H1 (cell line): ENCODE results near the gene CLIC3. TPM values are rescaled to one million over a fixed set of nuclear protein-coding genes. Genes with fewer than 3 reads are reported as not detected.

Source experiments
- EZH2 ChIP-seq: fragments of 200-600 bp; sonication (generic); IDR thresholded peaks from 2 replicates; pipeline ENCODE4 v1.7.1; 2012; ENCODE audit warnings: low read depth, mild to moderate bottlenecking, moderate library complexity, low read length, inconsistent platforms; ENCODE audit not compliant: severe bottlenecking
- TAF7 ChIP-seq: optimal IDR thresholded peaks from 2 replicates; pipeline ENCODE3; 2011; ENCODE audit warnings: low read depth, mild to moderate bottlenecking, inconsistent platforms, low read length, moderate library complexity, borderline replicate concordance
- polyA plus RNA-seq, 7 experiments: library from polyadenylated mRNA; depleted of rRNA in 3 of 7; stranded (reverse) in 5 of 7; unstranded in 2 of 7; fragments of >200 nt in 5 of 7; fragments of 200-250 nt in 2 of 7; gene quantifications; 1 replicate in 5 of 7; 2 replicates in 1 of 7; 4 replicates in 1 of 7; pipeline versions ENCODE4 v1.2.1 to v1.2.3, GENCODE V29; 2011 to 2013; ENCODE audit warnings: missing spikeins in 2 of 7, mixed read lengths in 2 of 7
- total RNA-seq: library from RNA; stranded (reverse); fragmentation: NEBNext Ultra II Directional; extraction: Animal tissue kit (Norgen Biotek cat#: 25700); gene quantifications from 2 replicates; pipeline ENCODE4 v1.2.1, GENCODE V29; 2021
- TF ChIP-seq, protein P1 (sequence below), 3 experiments: IDR thresholded peaks; 1 replicate in 2 of 3; 2 replicates in 1 of 3; pipeline versions ENCODE4 v1.5.1 to v1.6.1; 2011; ENCODE audit warnings: low read length in 3 of 3, mild to moderate bottlenecking in 3 of 3, inconsistent platforms in 2 of 3, low read depth in 1 of 3, moderate library complexity in 1 of 3; ENCODE audit not compliant: insufficient read depth in 1 of 3; ENCODE audit errors: control extremely low read depth in 1 of 3
- TF ChIP-seq, protein P2 (sequence below): fragments of 300-600 bp; sonication (generic); IDR thresholded peaks from 2 replicates; pipeline ENCODE4 v1.7.1; 2012; ENCODE audit warnings: low read length, moderate library complexity, mild to moderate bottlenecking, inconsistent platforms; ENCODE audit not compliant: insufficient replicate concordance

Gene CLIC3
- total and polyA plus RNA-seq, 2 of the 8 experiments (the other 6 are each of a cell fraction or from before 2014, with no cell fraction given): 0.12 TPM; not detected in 1

DNA sequence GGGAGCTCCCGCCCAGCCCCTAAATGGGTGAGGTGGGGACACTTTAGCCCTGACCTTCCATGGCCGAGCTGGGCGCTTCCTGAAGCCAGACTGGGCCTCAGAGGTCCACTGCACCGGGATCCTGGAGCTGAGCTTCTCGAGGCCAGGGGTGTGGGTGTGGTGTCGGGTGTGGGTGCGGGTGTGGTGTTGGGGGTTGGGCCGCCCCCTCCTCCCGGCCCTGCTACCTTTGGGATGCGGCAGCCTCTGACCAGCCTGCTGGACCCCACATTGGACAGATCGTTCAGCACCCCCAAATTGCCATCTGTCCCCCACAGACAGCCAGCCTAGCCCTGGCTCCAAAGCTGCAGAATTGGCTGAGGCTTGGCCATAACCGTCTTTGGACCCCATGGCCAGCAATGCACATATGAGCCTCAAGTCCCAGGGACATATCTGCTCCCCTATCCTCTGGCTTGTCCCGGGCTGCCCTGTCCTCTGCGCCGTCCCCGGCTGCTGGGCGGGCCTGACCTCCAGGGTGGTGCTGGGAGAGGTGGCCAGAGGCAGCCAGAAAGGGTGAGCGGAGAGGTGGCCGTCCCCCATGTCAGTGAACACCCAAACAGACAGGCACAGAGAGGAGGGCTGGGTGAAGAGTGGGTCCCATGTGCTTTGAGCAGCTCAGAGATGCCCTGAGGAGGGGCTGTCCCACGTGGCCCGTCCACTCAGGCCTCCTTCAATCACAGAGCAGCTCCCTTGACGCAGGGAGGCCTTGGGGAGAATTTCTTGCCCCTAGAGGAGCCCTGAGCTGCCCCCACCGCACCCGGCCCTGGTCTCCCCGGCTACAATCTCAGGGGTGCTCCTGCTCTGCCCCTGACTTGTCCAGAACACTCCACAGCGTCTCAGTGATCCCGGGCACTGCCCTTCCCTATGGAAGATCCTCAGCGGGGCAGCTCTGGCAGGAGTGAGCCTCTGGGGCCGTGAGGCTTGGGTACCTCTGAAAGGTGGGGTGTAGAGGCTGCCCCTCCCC, 22.4 kb downstream of the CLIC3 start (continued):
- TF ChIP-seq, protein P1, sequence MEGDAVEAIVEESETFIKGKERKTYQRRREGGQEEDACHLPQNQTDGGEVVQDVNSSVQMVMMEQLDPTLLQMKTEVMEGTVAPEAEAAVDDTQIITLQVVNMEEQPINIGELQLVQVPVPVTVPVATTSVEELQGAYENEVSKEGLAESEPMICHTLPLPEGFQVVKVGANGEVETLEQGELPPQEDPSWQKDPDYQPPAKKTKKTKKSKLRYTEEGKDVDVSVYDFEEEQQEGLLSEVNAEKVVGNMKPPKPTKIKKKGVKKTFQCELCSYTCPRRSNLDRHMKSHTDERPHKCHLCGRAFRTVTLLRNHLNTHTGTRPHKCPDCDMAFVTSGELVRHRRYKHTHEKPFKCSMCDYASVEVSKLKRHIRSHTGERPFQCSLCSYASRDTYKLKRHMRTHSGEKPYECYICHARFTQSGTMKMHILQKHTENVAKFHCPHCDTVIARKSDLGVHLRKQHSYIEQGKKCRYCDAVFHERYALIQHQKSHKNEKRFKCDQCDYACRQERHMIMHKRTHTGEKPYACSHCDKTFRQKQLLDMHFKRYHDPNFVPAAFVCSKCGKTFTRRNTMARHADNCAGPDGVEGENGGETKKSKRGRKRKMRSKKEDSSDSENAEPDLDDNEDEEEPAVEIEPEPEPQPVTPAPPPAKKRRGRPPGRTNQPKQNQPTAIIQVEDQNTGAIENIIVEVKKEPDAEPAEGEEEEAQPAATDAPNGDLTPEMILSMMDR (IDR thresholded peaks at IDR 0.05; ENCODE audit: control extremely low read depth in 1 of 3, insufficient read depth in 1 of 3, low read depth in 1 of 3, low read length in 3 of 3): no peak
- TF ChIP-seq, protein P2, sequence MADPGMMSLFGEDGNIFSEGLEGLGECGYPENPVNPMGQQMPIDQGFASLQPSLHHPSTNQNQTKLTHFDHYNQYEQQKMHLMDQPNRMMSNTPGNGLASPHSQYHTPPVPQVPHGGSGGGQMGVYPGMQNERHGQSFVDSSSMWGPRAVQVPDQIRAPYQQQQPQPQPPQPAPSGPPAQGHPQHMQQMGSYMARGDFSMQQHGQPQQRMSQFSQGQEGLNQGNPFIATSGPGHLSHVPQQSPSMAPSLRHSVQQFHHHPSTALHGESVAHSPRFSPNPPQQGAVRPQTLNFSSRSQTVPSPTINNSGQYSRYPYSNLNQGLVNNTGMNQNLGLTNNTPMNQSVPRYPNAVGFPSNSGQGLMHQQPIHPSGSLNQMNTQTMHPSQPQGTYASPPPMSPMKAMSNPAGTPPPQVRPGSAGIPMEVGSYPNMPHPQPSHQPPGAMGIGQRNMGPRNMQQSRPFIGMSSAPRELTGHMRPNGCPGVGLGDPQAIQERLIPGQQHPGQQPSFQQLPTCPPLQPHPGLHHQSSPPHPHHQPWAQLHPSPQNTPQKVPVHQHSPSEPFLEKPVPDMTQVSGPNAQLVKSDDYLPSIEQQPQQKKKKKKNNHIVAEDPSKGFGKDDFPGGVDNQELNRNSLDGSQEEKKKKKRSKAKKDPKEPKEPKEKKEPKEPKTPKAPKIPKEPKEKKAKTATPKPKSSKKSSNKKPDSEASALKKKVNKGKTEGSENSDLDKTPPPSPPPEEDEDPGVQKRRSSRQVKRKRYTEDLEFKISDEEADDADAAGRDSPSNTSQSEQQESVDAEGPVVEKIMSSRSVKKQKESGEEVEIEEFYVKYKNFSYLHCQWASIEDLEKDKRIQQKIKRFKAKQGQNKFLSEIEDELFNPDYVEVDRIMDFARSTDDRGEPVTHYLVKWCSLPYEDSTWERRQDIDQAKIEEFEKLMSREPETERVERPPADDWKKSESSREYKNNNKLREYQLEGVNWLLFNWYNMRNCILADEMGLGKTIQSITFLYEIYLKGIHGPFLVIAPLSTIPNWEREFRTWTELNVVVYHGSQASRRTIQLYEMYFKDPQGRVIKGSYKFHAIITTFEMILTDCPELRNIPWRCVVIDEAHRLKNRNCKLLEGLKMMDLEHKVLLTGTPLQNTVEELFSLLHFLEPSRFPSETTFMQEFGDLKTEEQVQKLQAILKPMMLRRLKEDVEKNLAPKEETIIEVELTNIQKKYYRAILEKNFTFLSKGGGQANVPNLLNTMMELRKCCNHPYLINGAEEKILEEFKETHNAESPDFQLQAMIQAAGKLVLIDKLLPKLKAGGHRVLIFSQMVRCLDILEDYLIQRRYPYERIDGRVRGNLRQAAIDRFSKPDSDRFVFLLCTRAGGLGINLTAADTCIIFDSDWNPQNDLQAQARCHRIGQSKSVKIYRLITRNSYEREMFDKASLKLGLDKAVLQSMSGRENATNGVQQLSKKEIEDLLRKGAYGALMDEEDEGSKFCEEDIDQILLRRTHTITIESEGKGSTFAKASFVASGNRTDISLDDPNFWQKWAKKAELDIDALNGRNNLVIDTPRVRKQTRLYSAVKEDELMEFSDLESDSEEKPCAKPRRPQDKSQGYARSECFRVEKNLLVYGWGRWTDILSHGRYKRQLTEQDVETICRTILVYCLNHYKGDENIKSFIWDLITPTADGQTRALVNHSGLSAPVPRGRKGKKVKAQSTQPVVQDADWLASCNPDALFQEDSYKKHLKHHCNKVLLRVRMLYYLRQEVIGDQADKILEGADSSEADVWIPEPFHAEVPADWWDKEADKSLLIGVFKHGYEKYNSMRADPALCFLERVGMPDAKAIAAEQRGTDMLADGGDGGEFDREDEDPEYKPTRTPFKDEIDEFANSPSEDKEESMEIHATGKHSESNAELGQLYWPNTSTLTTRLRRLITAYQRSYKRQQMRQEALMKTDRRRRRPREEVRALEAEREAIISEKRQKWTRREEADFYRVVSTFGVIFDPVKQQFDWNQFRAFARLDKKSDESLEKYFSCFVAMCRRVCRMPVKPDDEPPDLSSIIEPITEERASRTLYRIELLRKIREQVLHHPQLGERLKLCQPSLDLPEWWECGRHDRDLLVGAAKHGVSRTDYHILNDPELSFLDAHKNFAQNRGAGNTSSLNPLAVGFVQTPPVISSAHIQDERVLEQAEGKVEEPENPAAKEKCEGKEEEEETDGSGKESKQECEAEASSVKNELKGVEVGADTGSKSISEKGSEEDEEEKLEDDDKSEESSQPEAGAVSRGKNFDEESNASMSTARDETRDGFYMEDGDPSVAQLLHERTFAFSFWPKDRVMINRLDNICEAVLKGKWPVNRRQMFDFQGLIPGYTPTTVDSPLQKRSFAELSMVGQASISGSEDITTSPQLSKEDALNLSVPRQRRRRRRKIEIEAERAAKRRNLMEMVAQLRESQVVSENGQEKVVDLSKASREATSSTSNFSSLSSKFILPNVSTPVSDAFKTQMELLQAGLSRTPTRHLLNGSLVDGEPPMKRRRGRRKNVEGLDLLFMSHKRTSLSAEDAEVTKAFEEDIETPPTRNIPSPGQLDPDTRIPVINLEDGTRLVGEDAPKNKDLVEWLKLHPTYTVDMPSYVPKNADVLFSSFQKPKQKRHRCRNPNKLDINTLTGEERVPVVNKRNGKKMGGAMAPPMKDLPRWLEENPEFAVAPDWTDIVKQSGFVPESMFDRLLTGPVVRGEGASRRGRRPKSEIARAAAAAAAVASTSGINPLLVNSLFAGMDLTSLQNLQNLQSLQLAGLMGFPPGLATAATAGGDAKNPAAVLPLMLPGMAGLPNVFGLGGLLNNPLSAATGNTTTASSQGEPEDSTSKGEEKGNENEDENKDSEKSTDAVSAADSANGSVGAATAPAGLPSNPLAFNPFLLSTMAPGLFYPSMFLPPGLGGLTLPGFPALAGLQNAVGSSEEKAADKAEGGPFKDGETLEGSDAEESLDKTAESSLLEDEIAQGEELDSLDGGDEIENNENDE: no peak
- no peak for TF ChIP-seq TAF7
- TF ChIP-seq EZH2: no peak
